GM18951 (cell line): ENCODE results near the gene ZC3H15.
A peak's percentile ranks its signal among the peaks of the same experiment; 100 is the strongest.
"Not testable (repeated sequence)": the region's sequence is repeated elsewhere in the genome, so short reads cannot be mapped to it uniquely, and the experiment has no call there.

Experiments used
- POLR2A ChIP-seq: IDR thresholded peaks from 4 replicates; pipeline ENCODE4 v1.6.1; 2011; ENCODE audit warnings: mild to moderate bottlenecking; ENCODE audit not compliant: insufficient read length, insufficient read depth; ENCODE audit errors: extremely low read depth
- in situ Hi-C: fragments of 300-500 bp; cut with MboI; formaldehyde crosslinking; loops from one replicate; pipeline ENCODE4 v1.12.0; 2022; ENCODE audit warnings: low sequenced_read_pairs, mixed read lengths, inconsistent platforms; ENCODE audit not compliant: unreplicated experiment

Gene ZC3H15

DNA sequence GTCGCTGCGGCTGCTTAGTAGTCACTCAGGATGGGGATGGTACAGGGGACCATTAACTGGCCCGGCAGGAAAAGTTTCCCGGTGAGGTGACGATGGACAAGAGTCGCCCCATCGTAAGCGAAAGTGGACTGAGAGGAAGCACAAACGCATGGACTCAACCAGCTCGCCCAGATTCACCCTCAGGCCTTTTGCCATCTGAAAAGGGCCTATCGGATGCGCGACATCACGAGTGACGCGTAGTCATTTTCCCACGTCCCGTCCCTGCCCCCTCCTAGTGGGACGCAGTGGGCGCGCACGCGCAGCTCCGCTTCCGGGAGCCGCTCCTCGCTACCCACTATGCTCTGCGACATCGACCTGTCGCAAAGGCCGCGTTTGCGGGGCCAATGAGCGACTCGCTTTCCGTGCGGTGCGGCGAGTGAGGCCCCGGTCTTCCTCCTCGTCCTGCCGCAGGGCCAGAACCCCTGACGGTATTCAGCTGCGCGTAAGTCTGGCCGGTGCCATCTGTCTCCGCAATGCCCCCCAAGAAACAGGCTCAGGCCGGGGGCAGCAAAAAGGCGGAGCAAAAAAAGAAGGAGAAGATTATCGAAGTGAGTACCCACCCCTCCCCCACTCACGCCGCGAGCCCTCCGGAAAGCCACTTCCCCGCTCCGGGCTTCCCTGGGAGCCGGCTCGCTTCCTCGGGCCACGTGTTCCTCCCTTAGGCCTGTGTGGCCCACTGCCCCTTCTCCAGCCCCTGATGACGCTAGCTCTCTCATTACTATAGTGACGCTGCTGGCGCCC, at the start of gene ZC3H15:
Gene ZC3H15 (plus strand): TSS at position 390 of the 780 bp plus-strand sequence. CDS start 123 bp downstream, at position 513.
- peak; percentile 92 for TF ChIP-seq POLR2A
- in situ Hi-C loops = no loop called here

DNA sequence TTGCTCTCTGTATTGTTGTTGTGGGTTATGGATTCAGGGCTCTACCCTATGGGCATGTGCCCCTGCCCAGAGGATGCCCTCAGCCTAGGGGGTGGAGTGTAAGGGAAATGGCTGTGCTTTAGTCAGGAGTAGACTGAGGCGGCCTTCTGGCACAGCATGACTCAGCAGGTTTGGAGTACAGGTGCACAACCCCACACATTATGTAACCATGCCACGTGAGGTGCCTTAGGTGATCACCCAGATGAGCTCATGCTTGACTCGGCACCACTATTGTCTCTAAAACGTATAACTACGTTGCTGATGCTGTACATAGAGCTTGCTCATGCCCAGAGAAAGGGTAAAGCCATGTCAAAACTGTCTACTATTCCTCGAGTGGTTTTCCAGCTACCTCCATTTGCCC, 48.3 kb upstream of the ZC3H15 start:
- in situ Hi-C loops = no loop called here
- TF ChIP-seq POLR2A = no peak

DNA sequence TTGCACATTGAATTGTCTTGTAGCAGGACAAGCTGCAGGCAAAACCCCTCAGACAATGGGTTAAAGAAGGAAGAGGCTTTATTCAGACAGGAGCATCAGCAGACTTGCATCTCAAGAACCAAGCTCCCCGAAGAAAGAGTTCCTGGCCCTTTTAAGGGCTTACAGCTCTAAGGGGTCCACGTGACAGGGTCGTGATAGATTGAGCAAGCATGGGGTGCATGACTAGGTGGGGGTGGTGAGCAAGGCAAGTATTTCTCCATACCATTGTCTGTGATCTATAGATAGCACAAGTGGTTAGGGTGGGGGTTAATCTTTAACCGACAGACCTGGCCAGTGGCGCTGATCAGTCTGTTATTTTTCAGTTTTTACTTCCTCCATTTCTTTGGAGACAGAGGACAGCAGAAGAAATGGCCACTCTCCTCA, 46.4 kb upstream of the ZC3H15 start:
- in situ Hi-C loops = not testable (repeated sequence)

DNA sequence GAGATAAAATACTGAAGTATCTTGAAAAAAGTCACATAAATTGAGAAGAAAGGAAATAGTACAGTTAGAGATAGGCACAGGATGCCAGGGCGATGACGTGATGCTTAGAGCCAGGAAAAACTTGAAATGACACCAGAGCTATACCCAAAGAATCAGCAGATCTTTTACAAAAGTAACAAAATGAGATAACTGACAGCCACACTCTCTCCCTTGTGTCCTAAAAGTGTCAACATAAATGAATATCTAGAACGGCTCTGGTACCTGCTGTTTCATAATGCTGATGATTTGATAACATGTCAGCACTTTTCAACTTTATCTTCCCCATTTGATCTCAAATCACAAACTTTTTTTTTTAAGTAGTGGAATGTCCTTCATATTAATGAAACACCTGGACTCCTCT, 45.6 kb upstream of the ZC3H15 start:
- in situ Hi-C loops = no loop called here
- TF ChIP-seq POLR2A = no peak

DNA sequence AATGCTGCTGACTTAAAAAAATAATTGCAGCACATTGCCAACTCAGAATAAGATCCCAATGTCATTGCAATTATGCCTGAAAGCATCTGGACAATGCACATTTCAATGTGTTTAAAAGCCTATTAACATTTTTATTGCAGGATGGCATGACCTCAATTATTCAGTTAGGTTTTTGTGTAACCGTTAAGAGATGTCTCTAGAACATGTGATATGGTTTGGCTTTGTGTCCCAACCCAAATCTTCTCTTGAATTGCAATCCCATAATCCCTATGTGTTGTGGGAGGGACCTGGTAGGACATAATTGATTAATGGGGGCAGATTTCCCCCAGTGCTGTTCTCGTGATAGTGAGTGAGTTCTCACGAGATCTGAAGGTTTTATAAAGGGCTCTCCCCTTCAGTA, 43.2 kb upstream of the ZC3H15 start:
- in situ Hi-C loops = no loop called here
- no peak for TF ChIP-seq POLR2A

DNA sequence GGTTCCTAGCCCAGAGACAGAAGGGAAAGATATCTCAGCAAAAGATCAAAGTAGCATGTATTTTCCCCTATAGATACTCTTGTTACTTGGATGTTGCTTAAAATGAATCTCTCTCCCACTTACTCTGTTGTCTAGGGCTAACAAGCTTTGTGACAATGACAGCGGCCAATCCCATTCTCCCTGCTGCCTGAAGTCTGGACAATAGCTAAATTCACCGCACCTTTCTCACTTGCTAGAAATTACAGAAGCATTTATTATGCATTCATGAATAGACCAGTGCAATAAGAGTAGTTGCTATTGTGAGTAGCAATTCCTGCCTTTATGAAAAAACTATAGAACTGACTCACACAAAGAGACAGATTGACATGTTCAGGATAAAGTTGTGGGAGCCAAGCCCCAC, 42.2 kb upstream of the ZC3H15 start:
- in situ Hi-C loops = no loop called here

DNA sequence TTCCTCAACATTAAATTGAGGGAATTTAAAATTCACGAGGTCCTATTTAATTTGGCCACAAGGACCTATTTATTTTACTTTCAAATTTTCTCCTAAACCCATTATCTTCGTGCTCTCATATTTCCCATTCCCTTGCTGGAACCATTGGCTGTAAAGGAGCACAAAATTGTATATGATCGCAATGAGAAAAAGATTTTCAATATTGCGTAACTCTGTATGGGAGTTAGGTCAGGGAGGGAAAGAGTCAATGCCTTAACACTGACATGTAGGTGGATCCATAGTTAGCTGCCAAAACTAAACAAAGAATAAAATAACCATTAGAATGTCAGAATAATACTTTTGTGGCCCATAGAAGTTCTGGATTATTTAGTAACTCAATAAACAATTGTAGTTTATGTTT, 40.6 kb upstream of the ZC3H15 start:
- TF ChIP-seq POLR2A = no peak
- in situ Hi-C loops = no loop called here

More for the DNA sequence above, 42.2 kb upstream of the ZC3H15 start:
- TF ChIP-seq POLR2A = no peak

DNA sequence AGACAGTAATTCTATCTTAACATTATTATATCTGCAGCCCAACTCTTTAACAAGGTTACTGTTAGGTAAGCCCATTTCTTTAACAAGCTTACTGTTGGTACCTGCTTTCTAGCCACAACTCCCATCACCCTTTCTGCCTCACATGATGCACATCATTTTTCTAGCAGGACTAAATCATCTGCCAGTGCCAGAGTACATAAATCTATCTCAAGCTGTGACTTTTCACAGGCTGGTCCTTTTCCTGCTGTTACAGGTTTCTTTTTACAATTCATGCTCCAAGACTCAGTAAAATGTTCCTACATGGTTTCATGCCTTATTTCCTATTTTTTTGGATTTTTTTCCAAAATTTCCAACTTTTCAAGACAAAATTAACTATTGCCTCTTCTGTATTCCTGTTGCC, 30.4 kb upstream of the ZC3H15 start:
- TF ChIP-seq POLR2A = no peak
- in situ Hi-C loops = loop anchor here (25.0 kb wide), 1 partner anchor 718 kb away; the partner anchor contains the start of gene FSIP2

DNA sequence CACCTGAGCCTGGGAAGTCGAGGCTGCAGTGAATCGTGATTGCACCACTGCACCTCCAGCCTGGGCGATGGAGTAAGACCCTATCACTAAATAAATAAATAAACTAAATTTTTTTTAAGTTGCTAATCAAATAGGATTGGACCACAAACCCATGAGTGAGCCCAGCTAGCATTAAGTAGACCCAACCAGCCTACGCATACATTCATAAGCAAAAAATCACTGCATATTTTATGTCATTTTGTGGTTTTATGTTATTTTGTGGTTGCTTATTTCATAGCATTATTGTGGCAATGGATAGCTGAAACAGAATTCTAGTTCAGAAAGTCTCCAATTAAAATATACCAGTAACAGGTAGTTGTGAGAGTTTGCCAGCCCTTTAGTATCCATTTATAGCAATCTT, 29.1 kb upstream of the ZC3H15 start:
- no peak for TF ChIP-seq POLR2A
- in situ Hi-C loops = loop anchor here (25.0 kb wide), 1 partner anchor 720 kb away; the partner anchor contains the start of gene FSIP2

DNA sequence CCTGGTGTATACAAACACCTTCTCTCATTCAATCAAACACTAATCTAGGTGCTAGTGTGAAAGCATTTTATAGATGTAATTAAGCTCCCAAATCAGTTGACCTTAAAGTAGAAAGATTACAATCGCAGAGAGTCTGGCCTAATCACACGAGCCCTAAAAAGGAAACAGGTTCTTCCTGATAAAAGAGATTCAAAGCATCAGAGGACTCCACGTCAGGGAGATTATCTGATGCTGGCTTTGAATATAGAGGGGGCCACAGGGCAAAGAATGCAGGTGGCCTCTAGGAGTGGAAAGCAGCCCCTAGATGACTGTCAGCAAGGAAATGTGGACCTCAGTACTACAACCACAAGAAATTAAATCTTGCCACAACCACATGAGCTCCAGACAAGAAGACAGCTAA, 28.2 kb upstream of the ZC3H15 start:
- in situ Hi-C loops = loop anchor here (25.0 kb wide), 1 partner anchor 721 kb away; the partner anchor contains the start of gene FSIP2
- no peak for TF ChIP-seq POLR2A

DNA sequence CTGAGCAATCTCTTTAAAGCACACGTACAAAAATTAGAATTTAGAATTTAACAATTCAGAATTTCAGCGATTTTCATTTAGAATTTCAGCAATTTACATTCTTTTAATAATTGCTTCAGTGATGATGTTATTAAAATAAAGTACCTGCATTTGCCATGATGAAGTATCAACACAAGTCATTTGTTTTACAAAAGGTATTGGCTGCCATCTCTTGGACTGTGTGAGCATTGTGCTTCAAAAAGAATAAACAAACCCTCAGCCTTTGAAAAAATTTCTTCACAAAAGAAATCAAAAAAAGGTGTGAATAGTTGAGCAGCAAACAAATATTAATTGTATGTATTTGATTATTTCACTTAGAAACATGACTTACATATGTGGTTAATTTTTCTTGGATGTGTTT, 27.1 kb upstream of the ZC3H15 start:
- in situ Hi-C loops = loop anchor here (25.0 kb wide), 1 partner anchor 722 kb away; the partner anchor contains the start of gene FSIP2
- no peak for TF ChIP-seq POLR2A

DNA sequence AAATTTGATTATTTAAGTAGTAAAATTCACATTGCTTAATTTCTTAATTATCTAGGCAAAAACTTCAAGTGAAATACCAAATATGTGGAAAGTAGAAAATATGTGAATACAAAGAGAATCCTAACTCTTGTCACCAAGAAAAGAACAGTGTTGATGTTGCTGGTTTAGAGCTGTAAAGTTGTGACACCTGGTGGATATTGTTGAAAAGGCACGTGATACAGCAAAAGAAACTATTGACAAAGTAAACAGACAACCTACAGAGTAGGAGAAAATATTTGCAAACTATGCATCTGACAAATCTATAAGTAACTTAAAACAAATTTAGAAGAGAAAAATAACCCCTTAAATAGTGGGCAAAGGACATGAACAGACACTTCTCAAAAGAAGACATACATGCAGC, 25.6 kb upstream of the ZC3H15 start:
- TF ChIP-seq POLR2A = no peak
- in situ Hi-C loops = loop anchor here (25.0 kb wide), 1 partner anchor 723 kb away; the partner anchor contains the start of gene FSIP2

DNA sequence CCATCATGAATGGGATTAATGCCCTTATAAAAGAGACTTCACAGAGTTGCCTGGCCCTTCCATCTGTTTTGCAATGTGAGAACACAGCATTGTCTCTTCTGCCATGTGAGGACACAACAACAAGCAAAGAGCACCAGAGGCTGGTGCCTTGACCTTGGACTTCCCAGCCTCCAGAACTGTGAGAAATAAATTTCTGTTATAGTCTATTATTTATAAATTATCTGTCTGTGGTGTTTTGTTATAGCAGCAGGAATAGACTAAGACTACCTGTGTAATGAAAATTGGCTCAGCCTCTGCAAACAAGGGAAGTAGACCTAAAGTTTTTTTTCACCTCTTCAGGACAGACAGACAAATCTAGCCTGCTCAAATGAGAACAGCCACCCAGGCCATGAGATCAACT, 19.3 kb upstream of the ZC3H15 start:
- in situ Hi-C loops = loop anchor here (25.0 kb wide), 1 partner anchor 729 kb away; the partner anchor contains the start of gene FSIP2
- TF ChIP-seq POLR2A = no peak

DNA sequence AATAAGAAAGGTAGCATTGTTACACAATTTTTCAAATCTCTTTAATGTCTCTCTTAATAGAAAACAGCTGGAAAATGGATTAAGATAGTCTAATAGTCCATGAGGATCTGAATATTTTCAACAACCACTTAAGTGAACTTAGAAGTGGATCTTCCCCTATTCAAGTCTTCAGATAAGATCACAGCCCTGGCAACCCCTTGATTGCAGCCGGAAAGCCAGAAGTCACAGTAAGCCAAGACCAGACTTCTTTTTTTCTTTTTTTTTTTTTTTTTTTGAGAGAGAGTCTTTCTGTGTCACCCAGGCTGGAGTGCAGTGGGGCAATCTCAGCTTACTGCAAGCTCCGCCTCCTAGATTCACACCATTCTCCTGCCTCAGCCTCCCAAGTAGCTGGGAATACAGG, 18.6 kb upstream of the ZC3H15 start:
- in situ Hi-C loops = loop anchor here (25.0 kb wide), 1 partner anchor 730 kb away; the partner anchor contains the start of gene FSIP2
- no peak for TF ChIP-seq POLR2A

DNA sequence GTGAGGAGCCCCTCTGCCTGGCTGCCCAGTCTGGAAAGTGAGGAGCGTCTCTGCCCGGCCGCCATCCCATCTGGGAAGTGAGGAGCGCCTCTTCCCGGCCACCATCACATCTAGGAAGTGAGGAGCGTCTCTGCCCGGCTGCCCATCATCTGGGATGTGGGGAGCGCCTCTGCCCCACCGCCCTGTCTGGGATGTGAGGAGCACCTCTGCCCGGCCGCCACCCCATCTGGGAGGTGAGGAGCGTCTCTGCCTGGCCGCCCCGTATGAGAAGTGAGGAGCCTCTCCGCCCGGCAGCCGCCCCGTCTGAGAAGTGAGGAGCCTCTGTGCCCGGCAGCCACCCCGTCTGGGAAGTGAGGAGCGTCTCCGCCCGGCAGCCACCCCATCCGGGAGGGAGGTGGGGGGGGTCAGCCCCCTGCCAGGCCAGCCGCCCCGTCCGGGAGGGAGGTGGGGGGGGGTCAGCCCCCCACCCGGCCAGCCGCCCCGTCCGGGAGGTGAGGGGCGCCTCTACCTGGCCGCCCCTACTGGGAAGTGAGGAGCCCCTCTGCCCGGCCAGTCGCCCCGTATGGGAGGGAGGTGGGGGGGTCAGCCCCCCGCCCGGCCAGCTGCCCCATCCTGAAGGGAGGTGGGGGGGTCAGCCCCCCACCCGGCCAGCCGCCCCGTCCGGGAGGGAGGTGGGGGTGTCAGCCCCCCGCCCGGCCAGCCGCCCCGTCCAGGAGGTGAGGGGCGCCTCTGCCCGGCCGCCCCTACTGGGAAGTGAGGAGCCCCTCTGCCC, 13.2 kb upstream of the ZC3H15 start:
- in situ Hi-C loops = loop anchor here (25.0 kb wide), 1 partner anchor 736 kb away; the partner anchor contains the start of gene FSIP2

DNA sequence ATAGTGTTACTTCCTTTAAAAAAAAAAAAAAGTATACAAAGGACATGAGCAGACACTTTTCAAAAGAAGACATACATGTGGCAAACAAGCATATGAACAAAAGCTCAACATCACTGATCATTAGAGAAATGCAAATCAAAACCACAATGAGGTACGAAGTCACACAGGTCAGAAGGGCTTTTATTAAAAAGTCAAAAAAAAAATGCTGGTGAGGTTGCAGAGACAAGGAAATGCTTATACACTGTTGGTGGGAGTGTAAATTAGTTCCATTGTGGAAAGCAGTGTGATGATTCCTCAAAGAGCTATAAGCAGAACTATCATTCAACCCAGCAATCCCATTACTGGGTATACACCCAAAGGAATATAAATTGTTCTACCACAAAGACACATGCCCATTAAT, 11.8 kb upstream of the ZC3H15 start:
- in situ Hi-C loops = loop anchor here (25.0 kb wide), 1 partner anchor 737 kb away; the partner anchor contains the start of gene FSIP2
